DND-41 (cell line): ENCODE results near the gene MYO1D.

Source experiments
- ATAC-seq: fragments of 200-7000 bp; cut with Tn5 transposase; 3 replicates; pipeline ENCODE4 v1.9.1; 2021; ENCODE audit warnings: low read depth; ENCODE audit not compliant: insufficient read depth
- DNase-seq: peaks from one replicate; pipeline ENCODE4 v3.0.0-alpha.2; 2020
- H2AFZ ChIP-seq: 2 replicates; pipeline ENCODE4 v1.6.0; 2012; ENCODE audit warnings: low read depth, low read length
- H3K27ac ChIP-seq: 2 replicates; pipeline ENCODE4 v1.5.1; 2012; ENCODE audit warnings: low read length, inconsistent platforms
- H3K27me3 ChIP-seq: fragments of 200-600 bp; sonication (generic); 2 replicates; pipeline ENCODE4 v1.6.0; 2012; ENCODE audit warnings: low read length, mild to moderate bottlenecking, inconsistent platforms; ENCODE audit not compliant: insufficient read depth, poor library complexity
- H3K36me3 ChIP-seq: 2 replicates; pipeline ENCODE4 v1.5.1; 2012; ENCODE audit warnings: low read length, inconsistent platforms; ENCODE audit not compliant: insufficient read depth
- H3K4me1 ChIP-seq: 2 replicates; pipeline ENCODE4 v1.5.1; 2012; ENCODE audit warnings: mild to moderate bottlenecking, low read length; ENCODE audit not compliant: insufficient read depth
- H3K4me2 ChIP-seq: 2 replicates; pipeline ENCODE4 v1.6.0; 2012; ENCODE audit warnings: mild to moderate bottlenecking, moderate library complexity, low read length, inconsistent platforms; ENCODE audit not compliant: insufficient read depth
- H3K4me3 ChIP-seq, 2 experiments: fragments of 200-600 bp in 1 of 2; shearing (Covaris generic) in 1 of 2; 2 replicates each; pipeline ENCODE4 v1.5.1; 2012 to 2016; ENCODE audit warnings: inconsistent platforms in 2 of 2, low read length in 2 of 2, mild to moderate bottlenecking in 2 of 2, low read depth in 1 of 2, moderate library complexity in 1 of 2
- H3K79me2 ChIP-seq: 2 replicates; pipeline ENCODE4 v1.6.0; 2012; ENCODE audit warnings: low read length, inconsistent platforms; ENCODE audit not compliant: insufficient read depth
- H3K9ac ChIP-seq: 2 replicates; pipeline ENCODE4 v1.6.0; 2012; ENCODE audit warnings: low read depth, mild to moderate bottlenecking, inconsistent platforms, low read length, moderate library complexity
- H3K9me3 ChIP-seq: 2 replicates; pipeline ENCODE4 v1.5.1; 2012; ENCODE audit warnings: low read length, moderate library complexity, mild to moderate bottlenecking, inconsistent platforms; ENCODE audit not compliant: insufficient read depth, severe bottlenecking
- H4K20me1 ChIP-seq: 2 replicates; pipeline ENCODE4 v1.6.0; 2012; ENCODE audit warnings: low read length; ENCODE audit not compliant: insufficient read depth
- CTCF ChIP-seq: IDR thresholded peaks from 2 replicates; pipeline ENCODE4 v1.5.1; 2012; ENCODE audit warnings: borderline replicate concordance, low read length, moderate library complexity, mild to moderate bottlenecking; ENCODE audit not compliant: poor library complexity, severe bottlenecking; ENCODE audit errors: extremely low read depth
- EZH2 ChIP-seq: IDR thresholded peaks from 3 replicates; pipeline ENCODE4 v1.6.1; 2012; ENCODE audit warnings: borderline replicate concordance, low read depth, mild to moderate bottlenecking, moderate library complexity, low read length, inconsistent platforms; ENCODE audit not compliant: severe bottlenecking

The MYO1D gene

GRCh38 chr17:32523827-32524552 lies 352.9 kb downstream of the MYO1D start:
- Histone ChIP-seq H3K9ac (no peak overlapping the region), H4K20me1 (no peaks in the 10 kb centered on the region), H3K4me2 (no peak overlapping the region), H3K9me3 (no peaks in the 10 kb centered on the region), H3K27ac (no peak overlapping the region), H3K27me3 (peaks cover 9% of the 10 kb centered on the region), H2AFZ (no peak overlapping the region), H3K36me3 (no peaks in the 10 kb centered on the region), H3K79me2 (no peaks in the 10 kb centered on the region), H3K4me1 (peaks cover 14% of the 10 kb centered on the region), H3K4me3 (no peak overlapping the region)
- no peak for DNase-seq
- TF ChIP-seq EZH2 (no peak), CTCF (no peak)
- no peak for ATAC-seq

- ATAC-seq = no peak
- Histone ChIP-seq H2AFZ (no peak overlapping the region), H3K9me3 (no peaks in the 10 kb centered on the region), H3K4me2 (no peak overlapping the region), H3K4me1 (peaks cover 16% of the 10 kb centered on the region), H3K9ac (no peak overlapping the region), H3K79me2 (no peaks in the 10 kb centered on the region), H3K36me3 (no peaks in the 10 kb centered on the region), H4K20me1 (no peaks in the 10 kb centered on the region), H3K4me3 (no peak overlapping the region), H3K27me3 (peaks cover 12% of the 10 kb centered on the region), H3K27ac (no peak overlapping the region)
- DNase-seq = no peak
- TF ChIP-seq CTCF (no peak), EZH2 (no peak)
These were observed 353.8 kb downstream of the MYO1D start for GRCh38 chr17:32523017-32523680.

GRCh38 chr17:32520737-32521404 lies 356.1 kb downstream of the MYO1D start:
- no peaks in the 10 kb centered on the region for H3K79me2 ChIP-seq
- no peak overlapping the region for H3K27ac ChIP-seq
- no peak overlapping the region for H2AFZ ChIP-seq
- H3K27me3 ChIP-seq = peaks cover 12% of the 10 kb centered on the region
- no peak overlapping the region for H3K4me2 ChIP-seq
- no peaks in the 10 kb centered on the region for H3K9me3 ChIP-seq
- H3K36me3 ChIP-seq = no peaks in the 10 kb centered on the region
- DNase-seq (no peak), ATAC-seq (no peak)
- H3K4me3 ChIP-seq = no peak overlapping the region
- no peaks in the 10 kb centered on the region for H4K20me1 ChIP-seq
- peaks cover 16% of the 10 kb centered on the region for H3K4me1 ChIP-seq
- no peak overlapping the region for H3K9ac ChIP-seq
- no peak for TF ChIP-seq CTCF
